Gastrocnemius medialis (tissue), 4 donors: ENCODE results near the gene TBC1D30.
"Not testable (repeated sequence)": the region's sequence is repeated elsewhere in the genome, so short reads cannot be mapped to it uniquely, and the experiment has no call there.

Experiments
- POLR2A ChIP-seq, 2 donors: fragments of 450-650 bp; IDR thresholded peaks; one replicate each; pipeline ENCODE4 v1.6.1; 2017; ENCODE audit warnings: antibody characterized with exemption in 2 of 2, mild to moderate bottlenecking in 2 of 2, moderate library complexity in 2 of 2
- TF ChIP-seq, protein P1 (sequence below), 5 experiments: fragments of 450-650 bp in 3 of 5; fragments of 200-600 bp in 2 of 5; sonication (generic) in 2 of 5; IDR thresholded peaks in 4 of 5; conservative IDR thresholded peaks in 1 of 5; 1 replicate in 4 of 5; 2 replicates in 1 of 5; pipeline ENCODE4 v1.5.1; 2016 to 2019; ENCODE audit warnings: antibody characterized with exemption in 5 of 5, mild to moderate bottlenecking in 3 of 5, moderate library complexity in 3 of 5

DNA sequence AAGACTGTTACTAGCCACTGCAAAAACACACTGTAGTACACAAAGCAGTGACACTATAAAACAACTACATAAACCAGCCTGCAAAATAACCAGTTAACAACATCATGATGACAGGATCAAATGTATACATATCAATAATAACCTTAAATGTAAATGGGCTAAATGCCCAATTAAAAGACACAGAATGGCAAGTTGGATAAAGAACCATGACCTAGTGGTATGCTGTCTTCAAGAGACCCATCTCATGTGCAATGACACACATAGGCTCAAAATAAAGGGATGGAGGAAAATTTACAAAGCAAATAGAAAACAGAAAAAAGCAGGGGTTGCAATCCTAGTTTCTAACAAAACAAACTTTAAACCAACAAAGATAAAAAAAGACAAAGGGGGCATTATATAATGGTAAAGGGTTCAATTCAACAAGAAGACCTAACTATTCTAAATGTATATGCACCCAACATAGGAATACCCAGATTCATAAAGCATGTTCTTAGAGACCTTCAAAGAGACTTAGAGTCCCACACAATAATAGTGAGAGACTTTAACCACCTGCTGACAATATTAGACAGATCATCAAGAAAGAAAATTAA lies 49.2 kb upstream of the TBC1D30 start:
- TF ChIP-seq, protein P1, sequence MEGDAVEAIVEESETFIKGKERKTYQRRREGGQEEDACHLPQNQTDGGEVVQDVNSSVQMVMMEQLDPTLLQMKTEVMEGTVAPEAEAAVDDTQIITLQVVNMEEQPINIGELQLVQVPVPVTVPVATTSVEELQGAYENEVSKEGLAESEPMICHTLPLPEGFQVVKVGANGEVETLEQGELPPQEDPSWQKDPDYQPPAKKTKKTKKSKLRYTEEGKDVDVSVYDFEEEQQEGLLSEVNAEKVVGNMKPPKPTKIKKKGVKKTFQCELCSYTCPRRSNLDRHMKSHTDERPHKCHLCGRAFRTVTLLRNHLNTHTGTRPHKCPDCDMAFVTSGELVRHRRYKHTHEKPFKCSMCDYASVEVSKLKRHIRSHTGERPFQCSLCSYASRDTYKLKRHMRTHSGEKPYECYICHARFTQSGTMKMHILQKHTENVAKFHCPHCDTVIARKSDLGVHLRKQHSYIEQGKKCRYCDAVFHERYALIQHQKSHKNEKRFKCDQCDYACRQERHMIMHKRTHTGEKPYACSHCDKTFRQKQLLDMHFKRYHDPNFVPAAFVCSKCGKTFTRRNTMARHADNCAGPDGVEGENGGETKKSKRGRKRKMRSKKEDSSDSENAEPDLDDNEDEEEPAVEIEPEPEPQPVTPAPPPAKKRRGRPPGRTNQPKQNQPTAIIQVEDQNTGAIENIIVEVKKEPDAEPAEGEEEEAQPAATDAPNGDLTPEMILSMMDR (IDR thresholded peaks at IDR 0.05 in 4 of 5, conservative IDR thresholded peaks at IDR 0.05 in 1 of 5) = not testable (repeated sequence)
- not testable (repeated sequence) for TF ChIP-seq POLR2A (IDR thresholded peaks at IDR 0.05)
